Karpas-422 (cell line): ENCODE results near the gene PRKG1. TPM values are rescaled to one million over a fixed set of nuclear protein-coding genes. Genes with fewer than 3 reads are reported as not detected.

ENCODE experiments used
- DNase-seq: peaks from one replicate; pipeline ENCODE4 v3.0.0-alpha.2; 2015
- H2AFZ ChIP-seq: fragments of 200-600 bp; sonication (generic); 2 replicates; pipeline ENCODE4 v1.6.1; 2014; ENCODE audit warnings: antibody characterized with exemption, low read length, mixed read lengths
- H3K27ac ChIP-seq: fragments of 200-600 bp; sonication (generic); 2 replicates; pipeline ENCODE4 v1.5.1; 2014; ENCODE audit warnings: mild to moderate bottlenecking, low read length, moderate library complexity
- H3K27me3 ChIP-seq: fragments of 200-600 bp; sonication (generic); 2 replicates; pipeline ENCODE4 v1.6.1; 2014; ENCODE audit warnings: low read length, mixed read lengths
- H3K36me3 ChIP-seq: fragments of 200-600 bp; sonication (generic); 2 replicates; pipeline ENCODE4 v1.6.1; 2014; ENCODE audit warnings: low read length, mixed read lengths; ENCODE audit not compliant: insufficient read depth
- H3K4me1 ChIP-seq: fragments of 200-600 bp; sonication (generic); 2 replicates; pipeline ENCODE4 v1.6.1; 2014; ENCODE audit warnings: mild to moderate bottlenecking, low read length, mixed read lengths
- H3K4me2 ChIP-seq: fragments of 200-600 bp; sonication (generic); 2 replicates; pipeline ENCODE4 v1.6.1; 2014; ENCODE audit warnings: low read length, low read depth, mild to moderate bottlenecking; ENCODE audit not compliant: poor library complexity, severe bottlenecking
- H3K4me3 ChIP-seq: fragments of 200-600 bp; sonication (generic); 2 replicates; pipeline ENCODE4 v1.5.1; 2014; ENCODE audit warnings: mild to moderate bottlenecking, antibody characterized with exemption, low read length, mixed read lengths
- H3K79me2 ChIP-seq: fragments of 200-600 bp; sonication (generic); 2 replicates; pipeline ENCODE4 v1.6.1; 2014; ENCODE audit warnings: mild to moderate bottlenecking, low read length, mixed read lengths
- H3K9ac ChIP-seq: fragments of 200-600 bp; sonication (generic); 2 replicates; pipeline ENCODE4 v1.6.0; 2014; ENCODE audit warnings: low read length
- H3K9me2 ChIP-seq: fragments of 200-600 bp; sonication (generic), shearing (Covaris generic); replicated peaks from 2 replicates; pipeline ENCODE4 v1.6.0; 2014; ENCODE audit warnings: mild to moderate bottlenecking, low read length, moderate library complexity; ENCODE audit not compliant: insufficient read depth
- H3K9me3 ChIP-seq: fragments of 300-700, 200-600 bp; sonication (generic); 2 replicates; pipeline ENCODE4 v1.6.1; 2014; ENCODE audit warnings: low read length, mixed read lengths
- H4K20me1 ChIP-seq: fragments of 200-600 bp; sonication (generic); 2 replicates; pipeline ENCODE4 v1.6.1; 2014; ENCODE audit warnings: mild to moderate bottlenecking, antibody characterized with exemption, low read length, low read depth; ENCODE audit not compliant: insufficient read depth
- total RNA-seq: library from RNA; depleted of rRNA; stranded (reverse); fragments of >200 nt; shearing (Covaris generic); gene quantifications from 2 replicates; pipeline ENCODE4 v1.2.3, GENCODE V29; 2014; ENCODE audit warnings: low replicate concordance

PRKG1 gene
- total RNA-seq, 1 experiment from 2014 or later, result not detected

GRCh38 chr10:51485668-51486067 is 411.4 kb downstream of the PRKG1 start:
- Histone ChIP-seq H3K79me2 (no peaks in the 10 kb centered on the region), H2AFZ (no peak overlapping the region), H4K20me1 (no peaks in the 10 kb centered on the region), H3K4me3 (no peak overlapping the region), H3K36me3 (no peaks in the 10 kb centered on the region), H3K4me1 (no peaks in the 10 kb centered on the region), H3K27ac (no peak overlapping the region), H3K9ac (no peak overlapping the region), H3K9me3 (no peaks in the 10 kb centered on the region), H3K4me2 (no peak overlapping the region), H3K27me3 (no peaks in the 10 kb centered on the region), H3K9me2 (no peaks in the 10 kb centered on the region)
- DNase-seq, result no peak

DNA sequence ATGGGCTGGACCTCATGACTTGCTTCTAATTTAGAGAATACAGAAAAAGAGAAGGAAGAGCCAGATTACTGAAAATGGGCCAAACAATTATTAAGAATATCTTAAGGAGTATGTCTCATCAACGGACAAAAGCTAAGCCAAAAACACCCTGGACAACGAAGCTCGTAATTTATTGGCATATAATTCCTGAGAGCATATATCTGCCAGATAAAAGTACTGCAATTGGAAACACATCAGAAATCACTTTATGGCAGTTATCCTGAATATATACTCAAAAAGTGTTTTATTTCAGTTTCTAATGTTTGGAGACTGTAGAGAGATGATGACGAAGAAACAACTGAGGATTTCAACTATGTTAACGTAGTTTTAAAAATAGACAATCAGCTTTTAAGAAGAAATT is 413.3 kb downstream of the PRKG1 start:
- Histone ChIP-seq H3K36me3 (no peaks in the 10 kb centered on the region), H3K79me2 (no peaks in the 10 kb centered on the region), H2AFZ (no peak overlapping the region), H3K4me2 (no peak overlapping the region), H3K9me3 (no peaks in the 10 kb centered on the region; the same call in 1 of the 2 replicates), H3K27ac (no peak overlapping the region), H3K27me3 (no peaks in the 10 kb centered on the region), H3K4me3 (no peak overlapping the region), H3K9ac (no peak overlapping the region), H3K4me1 (no peaks in the 10 kb centered on the region), H3K9me2 (no peaks in the 10 kb centered on the region), H4K20me1 (no peaks in the 10 kb centered on the region)
- no peak for DNase-seq

DNA sequence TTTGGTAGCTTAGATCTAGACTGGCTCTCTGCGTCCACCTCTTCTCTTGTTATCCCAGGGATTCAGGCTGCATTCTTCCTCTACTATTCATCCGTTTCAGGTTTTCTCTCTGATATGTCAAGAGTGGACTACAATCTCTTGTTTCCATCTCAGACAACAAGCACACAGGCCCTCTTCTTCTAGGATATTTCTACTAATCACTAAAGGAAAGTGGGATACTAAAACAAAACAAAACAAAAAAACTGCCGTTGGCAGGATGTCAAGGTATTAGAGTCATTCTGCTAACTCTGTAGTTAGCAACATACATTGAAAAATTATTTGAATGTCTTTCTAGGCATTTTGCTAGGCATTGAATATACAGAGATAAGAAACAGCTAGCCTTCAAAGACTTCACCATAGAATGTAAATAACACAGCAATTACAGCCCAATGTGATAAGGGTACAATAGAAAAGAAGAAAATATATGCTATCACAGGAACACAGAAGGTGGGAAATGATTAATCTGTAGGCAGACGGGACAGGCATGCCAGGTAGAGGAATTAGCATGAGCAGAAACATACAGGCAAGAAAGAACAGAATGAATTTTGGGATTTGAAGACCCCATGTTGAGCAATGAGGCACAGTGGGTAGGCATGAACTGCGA is 414.6 kb downstream of the PRKG1 start:
- H3K27me3 ChIP-seq, result no peaks in the 10 kb centered on the region
- H3K9ac ChIP-seq, result no peak overlapping the region
- DNase-seq, result no peak
- H3K27ac ChIP-seq, result no peak overlapping the region
- H3K9me2 ChIP-seq, result no peaks in the 10 kb centered on the region
- H3K79me2 ChIP-seq, result no peaks in the 10 kb centered on the region
- no peak overlapping the region for H3K4me2 ChIP-seq
- H3K36me3 ChIP-seq, result no peaks in the 10 kb centered on the region
- H3K9me3 ChIP-seq, result no peaks in the 10 kb centered on the region; the same call in 1 of the 2 replicates
- H2AFZ ChIP-seq, result no peak overlapping the region
- H3K4me3 ChIP-seq, result no peak overlapping the region
- no peaks in the 10 kb centered on the region for H3K4me1 ChIP-seq
- H4K20me1 ChIP-seq, result no peaks in the 10 kb centered on the region

GRCh38 chr10:51498424-51498823 is 424.1 kb downstream of the PRKG1 start:
- Histone ChIP-seq H3K27me3 (no peaks in the 10 kb centered on the region), H3K79me2 (no peaks in the 10 kb centered on the region), H3K36me3 (no peaks in the 10 kb centered on the region), H3K27ac (no peak overlapping the region), H4K20me1 (no peaks in the 10 kb centered on the region), H2AFZ (no peak overlapping the region), H3K9me3 (no peaks in the 10 kb centered on the region; the same call in 1 of the 2 replicates), H3K4me1 (no peaks in the 10 kb centered on the region), H3K4me3 (no peak overlapping the region), H3K9ac (no peak overlapping the region), H3K4me2 (no peak overlapping the region), H3K9me2 (no peaks in the 10 kb centered on the region)
- DNase-seq, result no peak

DNA sequence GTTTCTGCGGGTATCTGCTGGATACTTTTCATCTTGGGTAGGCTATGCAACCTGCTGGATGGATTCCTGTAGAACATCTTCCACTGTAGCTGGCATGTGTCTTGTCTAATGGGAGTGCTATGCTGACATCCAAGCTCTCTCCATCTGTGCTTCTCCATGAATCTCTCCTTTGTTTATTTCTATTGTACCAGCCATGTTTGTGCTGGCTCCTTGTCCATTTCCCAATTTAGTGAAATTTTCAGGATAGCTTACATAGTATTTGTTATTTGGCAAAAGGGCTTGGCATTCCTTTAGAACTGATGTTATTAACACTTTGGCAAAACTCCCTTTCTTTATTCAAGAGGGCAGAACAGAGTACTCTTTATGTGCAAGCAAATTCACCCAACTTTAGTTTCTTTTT is 427.1 kb downstream of the PRKG1 start:
- no peaks in the 10 kb centered on the region for H3K79me2 ChIP-seq
- DNase-seq, result no peak

GRCh38 chr10:51502124-51502523 is 427.8 kb downstream of the PRKG1 start:
- no peak overlapping the region for H2AFZ ChIP-seq
- no peaks in the 10 kb centered on the region for H4K20me1 ChIP-seq
- no peaks in the 10 kb centered on the region for H3K36me3 ChIP-seq
- H3K27ac ChIP-seq, result no peak overlapping the region
- no peaks in the 10 kb centered on the region for H3K4me1 ChIP-seq
- no peak overlapping the region for H3K9ac ChIP-seq
- no peaks in the 10 kb centered on the region; the same call in 1 of the 2 replicates for H3K9me3 ChIP-seq
- no peaks in the 10 kb centered on the region for H3K9me2 ChIP-seq
- H3K79me2 ChIP-seq, result no peaks in the 10 kb centered on the region
- DNase-seq, result no peak
- H3K4me3 ChIP-seq, result no peak overlapping the region
- no peaks in the 10 kb centered on the region for H3K27me3 ChIP-seq
- no peak overlapping the region for H3K4me2 ChIP-seq

More for the DNA sequence above, 427.1 kb downstream of the PRKG1 start:
- Histone ChIP-seq H4K20me1 (no peaks in the 10 kb centered on the region), H3K9me2 (no peaks in the 10 kb centered on the region), H3K9me3 (no peaks in the 10 kb centered on the region; the same call in 1 of the 2 replicates), H3K4me2 (no peak overlapping the region), H3K36me3 (no peaks in the 10 kb centered on the region), H3K4me3 (no peak overlapping the region), H3K27me3 (no peaks in the 10 kb centered on the region), H3K4me1 (no peaks in the 10 kb centered on the region), H3K9ac (no peak overlapping the region), H3K27ac (no peak overlapping the region), H2AFZ (no peak overlapping the region)

DNA sequence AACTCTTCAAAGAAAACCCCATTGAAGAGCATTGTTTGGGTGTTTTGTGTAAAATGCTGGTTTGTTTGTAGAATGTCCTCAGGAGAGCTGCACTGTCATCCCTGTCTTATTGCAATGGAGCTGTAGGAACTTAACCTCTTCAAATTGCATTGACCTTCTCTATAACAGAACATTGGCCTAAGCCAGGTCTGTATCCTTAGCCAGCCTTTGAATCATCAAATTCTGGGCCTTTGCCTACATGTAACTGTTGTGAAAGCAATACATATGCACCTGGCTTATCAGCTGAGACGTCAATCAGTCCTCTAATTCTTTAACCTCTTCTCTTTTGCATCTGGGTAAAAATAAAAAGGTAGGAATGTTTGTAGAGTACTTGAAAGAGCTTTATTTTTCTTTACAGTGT is 429.1 kb downstream of the PRKG1 start:
- Histone ChIP-seq H2AFZ (no peak overlapping the region), H4K20me1 (no peaks in the 10 kb centered on the region), H3K36me3 (no peaks in the 10 kb centered on the region), H3K9ac (no peak overlapping the region), H3K4me3 (no peak overlapping the region), H3K4me1 (no peaks in the 10 kb centered on the region), H3K27ac (no peak overlapping the region), H3K27me3 (no peaks in the 10 kb centered on the region), H3K9me2 (no peaks in the 10 kb centered on the region), H3K79me2 (no peaks in the 10 kb centered on the region), H3K4me2 (no peak overlapping the region), H3K9me3 (no peaks in the 10 kb centered on the region)
- no peak for DNase-seq

GRCh38 chr10:51507476-51507875 is 433.2 kb downstream of the PRKG1 start:
- Histone ChIP-seq H3K9me3 (no peaks in the 10 kb centered on the region), H3K36me3 (no peaks in the 10 kb centered on the region), H3K9me2 (no peaks in the 10 kb centered on the region)

More at GRCh38 chr10:51507476-51507875, 433.2 kb downstream of the PRKG1 start:
- H3K4me3 ChIP-seq, result no peak overlapping the region
- no peak overlapping the region for H3K4me2 ChIP-seq
- H2AFZ ChIP-seq, result no peak overlapping the region
- H3K27ac ChIP-seq, result no peak overlapping the region
- no peaks in the 10 kb centered on the region for H3K4me1 ChIP-seq
- no peaks in the 10 kb centered on the region for H3K27me3 ChIP-seq
- no peaks in the 10 kb centered on the region for H3K79me2 ChIP-seq
- H3K9ac ChIP-seq, result no peak overlapping the region
- no peak for DNase-seq
- no peaks in the 10 kb centered on the region for H4K20me1 ChIP-seq
